Kidney (tissue), 14 donors: ENCODE data around the gene PLAC8. TPM values are rescaled to one million over a fixed set of nuclear protein-coding genes. Genes with fewer than 3 reads are reported as not detected.

Source experiments
- DNase-seq, 5 donors: peaks; one replicate each; pipeline ENCODE4 v3.0.0-alpha.2; 2013 to 2020
- FAIRE-seq: peaks from 2 replicates; lab custom pipeline; 2012; peaks lifted over from hg19 to GRCh38; lab: Jason Lieb, UNC
- H3K27ac ChIP-seq, 2 donors: one replicate each; pipeline ENCODE4 v1.7.0; 2013; ENCODE audit warnings: low read depth in 2 of 2, low read length in 2 of 2, inconsistent platforms in 1 of 2
- H3K27me3 ChIP-seq: one replicate; pipeline ENCODE4 v1.7.1; 2013; ENCODE audit warnings: low read length, inconsistent platforms; ENCODE audit not compliant: control insufficient read depth, insufficient read depth
- H3K36me3 ChIP-seq, 3 donors: one replicate each; pipeline versions ENCODE4 v1.7.0 to v1.7.1; 2013; ENCODE audit warnings: low read length in 3 of 3, control low read depth in 1 of 3, inconsistent platforms in 1 of 3; ENCODE audit not compliant: insufficient read depth in 3 of 3, control insufficient read depth in 2 of 3
- H3K4me1 ChIP-seq, 3 donors: one replicate each; pipeline versions ENCODE4 v1.7.0 to v1.7.1; 2013; ENCODE audit warnings: low read length in 3 of 3, inconsistent platforms in 1 of 3, low read depth in 1 of 3; ENCODE audit not compliant: control insufficient read depth in 2 of 3, insufficient read depth in 2 of 3
- H3K4me3 ChIP-seq, 3 donors: one replicate each; pipeline versions ENCODE4 v1.7.0 to v1.8.1; 2013; ENCODE audit warnings: low read length in 3 of 3, control low read depth in 1 of 3, inconsistent platforms in 1 of 3
- H3K9ac ChIP-seq, 3 donors: one replicate each; pipeline versions ENCODE4 v1.7.0 to v1.7.1; 2013; ENCODE audit warnings: low read length in 3 of 3, control low read depth in 1 of 3, inconsistent platforms in 1 of 3
- H3K9me3 ChIP-seq, 3 donors: one replicate each; pipeline versions ENCODE4 v1.7.0 to v1.7.1; 2013; ENCODE audit warnings: low read length in 3 of 3, control low read depth in 1 of 3, inconsistent platforms in 1 of 3; ENCODE audit not compliant: control insufficient read depth in 2 of 3, insufficient read depth in 1 of 3
- CTCF ChIP-seq: IDR thresholded peaks from 3 replicates; pipeline ENCODE4 v1.5.1; 2012; ENCODE audit warnings: mild to moderate bottlenecking, moderate library complexity, borderline replicate concordance; ENCODE audit not compliant: insufficient read depth; ENCODE audit errors: extremely low read depth
- intact Hi-C: fragments of 100-400 bp; cut with DNase I; formaldehyde crosslinking; loops from one replicate; pipeline ENCODE4 v1.11.1; 2022
- polyA plus RNA-seq: library from polyadenylated mRNA; stranded (reverse); fragments of 350-450 nt; fragmentation: Illumina TruSeq; extraction: RNeasy Lipid Tissue Mini Kit (QIAGEN cat#74804); gene quantifications from one replicate; pipeline ENCODE4 v1.2.3, GENCODE V29; 2014; ENCODE audit warnings: low read depth, low replicate concordance; ENCODE audit not compliant: insufficient read depth
- total RNA-seq: library from RNA; stranded (reverse); fragmentation: NEBNext Ultra II Directional; extraction: Animal tissue kit (Norgen Biotek cat#: 25700); gene quantifications from one replicate; pipeline ENCODE4 v1.2.1, GENCODE V29; 2021
- donor health status: control.
- donor health status: control.
- donor health status: control.
- donor health status: control.
- donor health status: control.
- donor health status: DM: yes; HTN: yes; CAD: no.
- donor health status: Normal renal cell carcinoma (clear cell type).

Gene PLAC8
- total and polyA plus RNA-seq, 2 donors from 2014 or later, result 3.6 to 10.3 TPM

GRCh38 chr4:83107631-83108030, 6.9 kb downstream of the PLAC8 start:
- Histone ChIP-seq H3K9ac (no peak overlapping the region), H3K27ac (no peak overlapping the region), H3K4me1 (peaks cover 0 to 2% (median 0%) of the 10 kb centered on the region in 3 donors), H3K27me3 (peaks cover 3% of the 10 kb centered on the region), H3K4me3 (no peak overlapping the region), H3K9me3 (no peaks in the 10 kb centered on the region), H3K36me3 (no peaks in the 10 kb centered on the region)
- TF ChIP-seq CTCF, result no peak
- no peak for DNase-seq
- no peak for FAIRE-seq
- intact Hi-C loops, result no loop called here

GRCh38 chr4:83104991-83105390, 9.5 kb downstream of the PLAC8 start:
- peaks cover 3% of the 10 kb centered on the region for H3K27me3 ChIP-seq
- intact Hi-C loops, result no loop called here
- H3K27ac ChIP-seq, result no peak overlapping the region
- FAIRE-seq, result no peak
- no peak for DNase-seq
- H3K4me1 ChIP-seq, result no peaks in the 10 kb centered on the region
- no peak overlapping the region for H3K4me3 ChIP-seq
- H3K9ac ChIP-seq, result no peak overlapping the region
- H3K36me3 ChIP-seq, result no peaks in the 10 kb centered on the region
- no peak for TF ChIP-seq CTCF
- H3K9me3 ChIP-seq, result no peaks in the 10 kb centered on the region

GRCh38 chr4:83096397-83096796, 18.1 kb downstream of the PLAC8 start:
- intact Hi-C loops, result no loop called here
- TF ChIP-seq CTCF, result no peak
- FAIRE-seq, result peak; percentile 6
- no peaks in the 10 kb centered on the region for H3K9me3 ChIP-seq
- DNase-seq, result no peak
- H3K36me3 ChIP-seq, result no peaks in the 10 kb centered on the region
- H3K9ac ChIP-seq, result no peak overlapping the region
- no peak overlapping the region for H3K27ac ChIP-seq
- no peak overlapping the region for H3K4me3 ChIP-seq
- no peaks in the 10 kb centered on the region for H3K4me1 ChIP-seq
- no peaks in the 10 kb centered on the region for H3K27me3 ChIP-seq

- Histone ChIP-seq H3K27me3 (no peaks in the 10 kb centered on the region), H3K4me1 (no peaks in the 10 kb centered on the region), H3K9me3 (no peaks in the 10 kb centered on the region), H3K9ac (no peak overlapping the region), H3K27ac (no peak overlapping the region), H3K36me3 (no peaks in the 10 kb centered on the region), H3K4me3 (no peak overlapping the region)
- FAIRE-seq (no peak), DNase-seq (peak in 1 of 5 donors; percentile 14)
- intact Hi-C loops, result no loop called here
- TF ChIP-seq CTCF, result no peak
Observed at GRCh38 chr4:83093060-83093640, 21.4 kb downstream of the PLAC8 start.
